DMS153 (cell line): ENCODE results near the gene C1QTNF7.

ENCODE experiments used
- DNase-seq: peaks from one replicate; lab custom pipeline; 2025; lab: John Stamatoyannopoulos, UW

C1QTNF7 gene

GRCh38 chr4:15427701-15428100 is at the start of gene C1QTNF7:
Gene C1QTNF7, plus strand, starts transcription at chr4:15428033. Its CDS starts 7,711 bp downstream, at chr4:15435744.
- DNase-seq = no peak

GRCh38 chr4:15378062-15378461 is 49.8 kb upstream of the C1QTNF7 start:
- DNase-seq = no peak

GRCh38 chr4:15378493-15378892 is 49.3 kb upstream of the C1QTNF7 start:
- DNase-seq = no peak

GRCh38 chr4:15381806-15382338 is 46.0 kb upstream of the C1QTNF7 start:
- DNase-seq = no peak

- DNase-seq = no peak
Observed at GRCh38 chr4:15382669-15383273, 45.1 kb upstream of the C1QTNF7 start.

GRCh38 chr4:15385515-15385914 is 42.3 kb upstream of the C1QTNF7 start:
- no peak for DNase-seq

- no peak for DNase-seq
Observed at GRCh38 chr4:15385928-15386327, 41.9 kb upstream of the C1QTNF7 start.

GRCh38 chr4:15390494-15390893 is 37.3 kb upstream of the C1QTNF7 start:
- DNase-seq = no peak

- DNase-seq = no peak
Observed at GRCh38 chr4:15392053-15392805, 35.6 kb upstream of the C1QTNF7 start.

- no peak for DNase-seq
Observed at GRCh38 chr4:15395311-15395710, 32.5 kb upstream of the C1QTNF7 start.

- DNase-seq = no peak
Observed at GRCh38 chr4:15396157-15396800, 31.6 kb upstream of the C1QTNF7 start.

GRCh38 chr4:15398001-15398400 is 29.8 kb upstream of the C1QTNF7 start:
- no peak for DNase-seq

- DNase-seq = no peak
Observed at GRCh38 chr4:15398732-15399131, 29.1 kb upstream of the C1QTNF7 start.

- no peak for DNase-seq
Observed at GRCh38 chr4:15400226-15400625, 27.6 kb upstream of the C1QTNF7 start.

- DNase-seq = no peak
Observed at GRCh38 chr4:15400981-15401671, 26.7 kb upstream of the C1QTNF7 start.

GRCh38 chr4:15402146-15402545 is 25.7 kb upstream of the C1QTNF7 start:
- DNase-seq = no peak

- DNase-seq = no peak
Observed at GRCh38 chr4:15402974-15403373, 24.9 kb upstream of the C1QTNF7 start.

- DNase-seq = no peak
Observed at GRCh38 chr4:15405018-15405417, 22.8 kb upstream of the C1QTNF7 start.

GRCh38 chr4:15410750-15411149 is 17.1 kb upstream of the C1QTNF7 start:
- DNase-seq = no peak

GRCh38 chr4:15412461-15412860 is 15.4 kb upstream of the C1QTNF7 start:
- DNase-seq = no peak

GRCh38 chr4:15413010-15413622 is 14.7 kb upstream of the C1QTNF7 start:
- no peak for DNase-seq

GRCh38 chr4:15413623-15414019 is 14.2 kb upstream of the C1QTNF7 start:
- DNase-seq = no peak
